Activated naive CD8-positive, alpha-beta T cell (primary cell): Measurements from ENCODE around the gene ANXA4.
"Not testable (repeated sequence)": the region's sequence is repeated elsewhere in the genome, so short reads cannot be mapped to it uniquely, and the experiment has no call there.

Experiments
- H3K27ac Mint-ChIP-seq: one replicate; pipeline ENCODE4 v1.8.0; 2021; ENCODE audit warnings: mixed read lengths
- H3K27me3 Mint-ChIP-seq: one replicate; pipeline ENCODE4 v1.8.0; 2021; ENCODE audit warnings: mixed read lengths
- H3K36me3 Mint-ChIP-seq: one replicate; pipeline ENCODE4 v1.8.0; 2021; ENCODE audit warnings: mixed read lengths
- H3K4me1 Mint-ChIP-seq: one replicate; pipeline ENCODE4 v1.8.0; 2021; ENCODE audit warnings: low read depth, mixed read lengths
- H3K4me3 Mint-ChIP-seq: one replicate; pipeline ENCODE4 v1.8.0; 2021; ENCODE audit warnings: mild to moderate bottlenecking, mixed read lengths
- H3K9me3 Mint-ChIP-seq: one replicate; pipeline ENCODE4 v1.8.0; 2021; ENCODE audit warnings: low read depth, mixed read lengths

The ANXA4 gene

GRCh38 chr2:69790601-69790959, 48.6 kb downstream of the ANXA4 start:
- Mint-ChIP-seq H3K4me1 (peaks cover 12% of the 10 kb centered on the region), H3K36me3 (peaks cover 9% of the 10 kb centered on the region), H3K27ac (no peak overlapping the region), H3K9me3 (no peaks in the 10 kb centered on the region), H3K4me3 (no peak overlapping the region), H3K27me3 (no peaks in the 10 kb centered on the region)

GRCh38 chr2:69791045-69791444, 49.1 kb downstream of the ANXA4 start:
- Mint-ChIP-seq H3K27me3 (no peaks in the 10 kb centered on the region), H3K27ac (no peak overlapping the region), H3K4me3 (no peak overlapping the region), H3K9me3 (no peaks in the 10 kb centered on the region), H3K36me3 (peaks cover 9% of the 10 kb centered on the region), H3K4me1 (peaks cover 12% of the 10 kb centered on the region)

- Mint-ChIP-seq H3K4me3 (no peak overlapping the region), H3K36me3 (peaks cover 2% of the 10 kb centered on the region), H3K4me1 (peaks cover 12% of the 10 kb centered on the region), H3K27me3 (peaks cover 2% of the 10 kb centered on the region), H3K27ac (no peak overlapping the region), H3K9me3 (no peaks in the 10 kb centered on the region)
Measured at GRCh38 chr2:69796174-69796573, 54.2 kb downstream of the ANXA4 start.

GRCh38 chr2:69797235-69797634, 55.3 kb downstream of the ANXA4 start:
- no peak overlapping the region for H3K27ac Mint-ChIP-seq
- no peak overlapping the region for H3K4me3 Mint-ChIP-seq

GRCh38 chr2:69797836-69798289, 55.9 kb downstream of the ANXA4 start:
- Mint-ChIP-seq H3K4me1 (peaks cover 12% of the 10 kb centered on the region), H3K4me3 (no peak overlapping the region), H3K36me3 (peaks cover 2% of the 10 kb centered on the region), H3K27me3 (peaks cover 2% of the 10 kb centered on the region), H3K27ac (no peak overlapping the region), H3K9me3 (no peaks in the 10 kb centered on the region)

More at GRCh38 chr2:69797235-69797634, 55.3 kb downstream of the ANXA4 start:
- Mint-ChIP-seq H3K9me3 (no peaks in the 10 kb centered on the region), H3K27me3 (peaks cover 2% of the 10 kb centered on the region), H3K4me1 (peaks cover 12% of the 10 kb centered on the region), H3K36me3 (peaks cover 2% of the 10 kb centered on the region)

- peak overlapping the region; percentile 33 for H3K4me3 Mint-ChIP-seq
Measured at GRCh38 chr2:69798290-69798908, 56.5 kb downstream of the ANXA4 start.

GRCh38 chr2:69798909-69799526, 57.1 kb downstream of the ANXA4 start:
- H3K36me3 Mint-ChIP-seq, result peaks cover 5% of the 10 kb centered on the region
- peak overlapping the region; percentile 61 for H3K27ac Mint-ChIP-seq
- H3K4me1 Mint-ChIP-seq, result peaks cover 19% of the 10 kb centered on the region
- peak overlapping the region; percentile 33 for H3K4me3 Mint-ChIP-seq
- peaks cover 2% of the 10 kb centered on the region for H3K27me3 Mint-ChIP-seq
- H3K9me3 Mint-ChIP-seq, result no peaks in the 10 kb centered on the region

More at GRCh38 chr2:69798290-69798908, 56.5 kb downstream of the ANXA4 start:
- no peaks in the 10 kb centered on the region for H3K9me3 Mint-ChIP-seq
- no peak overlapping the region for H3K27ac Mint-ChIP-seq
- peaks cover 16% of the 10 kb centered on the region for H3K4me1 Mint-ChIP-seq
- peaks cover 2% of the 10 kb centered on the region for H3K27me3 Mint-ChIP-seq
- H3K36me3 Mint-ChIP-seq, result peaks cover 2% of the 10 kb centered on the region

GRCh38 chr2:69801745-69802290, 59.9 kb downstream of the ANXA4 start:
- no peaks in the 10 kb centered on the region for H3K9me3 Mint-ChIP-seq
- H3K4me3 Mint-ChIP-seq, result no peak overlapping the region
- H3K4me1 Mint-ChIP-seq, result peaks cover 25% of the 10 kb centered on the region

GRCh38 chr2:69802781-69803367, 60.9 kb downstream of the ANXA4 start:
- not testable (repeated sequence) for H3K4me3 Mint-ChIP-seq, H3K36me3 Mint-ChIP-seq, H3K9me3 Mint-ChIP-seq, H3K27me3 Mint-ChIP-seq, H3K27ac Mint-ChIP-seq
- H3K4me1 Mint-ChIP-seq, result peaks cover 25% of the 10 kb centered on the region

More at GRCh38 chr2:69801745-69802290, 59.9 kb downstream of the ANXA4 start:
- Mint-ChIP-seq H3K27me3 (peaks cover 2% of the 10 kb centered on the region), H3K36me3 (peaks cover 4% of the 10 kb centered on the region), H3K27ac (no peak overlapping the region)

- H3K9me3 Mint-ChIP-seq, result no peaks in the 10 kb centered on the region
- no peak overlapping the region for H3K4me3 Mint-ChIP-seq
- H3K4me1 Mint-ChIP-seq, result peaks cover 14% of the 10 kb centered on the region
- H3K27me3 Mint-ChIP-seq, result no peaks in the 10 kb centered on the region
- peaks cover 4% of the 10 kb centered on the region for H3K36me3 Mint-ChIP-seq
- peak overlapping the region; percentile 46 for H3K27ac Mint-ChIP-seq
Measured at GRCh38 chr2:69804416-69804815, 62.5 kb downstream of the ANXA4 start.

- Mint-ChIP-seq H3K4me1 (peaks cover 13% of the 10 kb centered on the region), H3K9me3 (no peaks in the 10 kb centered on the region), H3K27ac (no peak overlapping the region), H3K4me3 (no peak overlapping the region), H3K27me3 (no peaks in the 10 kb centered on the region), H3K36me3 (peaks cover 4% of the 10 kb centered on the region)
Measured at GRCh38 chr2:69805887-69806286, 64.0 kb downstream of the ANXA4 start.

- no peak overlapping the region for H3K4me3 Mint-ChIP-seq
- peaks cover 4% of the 10 kb centered on the region for H3K36me3 Mint-ChIP-seq
- no peaks in the 10 kb centered on the region for H3K27me3 Mint-ChIP-seq
- H3K27ac Mint-ChIP-seq, result no peak overlapping the region
- no peaks in the 10 kb centered on the region for H3K9me3 Mint-ChIP-seq
- H3K4me1 Mint-ChIP-seq, result peaks cover 13% of the 10 kb centered on the region
Measured at GRCh38 chr2:69807821-69808540, 66.0 kb downstream of the ANXA4 start.

GRCh38 chr2:69810550-69810949, 68.6 kb downstream of the ANXA4 start:
- Mint-ChIP-seq H3K4me3 (no peak overlapping the region), H3K9me3 (no peaks in the 10 kb centered on the region), H3K27ac (no peak overlapping the region), H3K27me3 (no peaks in the 10 kb centered on the region), H3K4me1 (no peaks in the 10 kb centered on the region), H3K36me3 (peaks cover 2% of the 10 kb centered on the region)

- Mint-ChIP-seq H3K9me3 (no peaks in the 10 kb centered on the region), H3K27ac (no peak overlapping the region), H3K4me1 (no peaks in the 10 kb centered on the region)
Measured at GRCh38 chr2:69811018-69811417, 69.1 kb downstream of the ANXA4 start.

GRCh38 chr2:69811591-69811990, 69.7 kb downstream of the ANXA4 start:
- no peaks in the 10 kb centered on the region for H3K36me3 Mint-ChIP-seq
- no peaks in the 10 kb centered on the region for H3K27me3 Mint-ChIP-seq
- no peaks in the 10 kb centered on the region for H3K9me3 Mint-ChIP-seq
- H3K4me3 Mint-ChIP-seq, result no peak overlapping the region
- H3K27ac Mint-ChIP-seq, result no peak overlapping the region
- H3K4me1 Mint-ChIP-seq, result peaks cover 2% of the 10 kb centered on the region

More at GRCh38 chr2:69811018-69811417, 69.1 kb downstream of the ANXA4 start:
- Mint-ChIP-seq H3K36me3 (no peaks in the 10 kb centered on the region), H3K4me3 (no peak overlapping the region), H3K27me3 (no peaks in the 10 kb centered on the region)
